Stimulated activated CD4-positive, alpha-beta T cell treated with anti-CD3 and anti-CD28 coated beads, Interleukin-1b, Interleukin-23, amount 100 ng/mL, for 4 hours (primary cell): ENCODE data around the gene LRRC26.

ENCODE experiments used
- DNase-seq, 2 donors: peaks; one replicate each; pipeline ENCODE4 v3.0.0-alpha.2; 2020; ENCODE audit warnings: low read depth in 2 of 2

The LRRC26 gene

GRCh38 chr9:137184881-137185660, 15.2 kb upstream of the LRRC26 start:
- no peak for DNase-seq

- no peak for DNase-seq
Observed at GRCh38 chr9:137183980-137184595, 14.2 kb upstream of the LRRC26 start.

DNA sequence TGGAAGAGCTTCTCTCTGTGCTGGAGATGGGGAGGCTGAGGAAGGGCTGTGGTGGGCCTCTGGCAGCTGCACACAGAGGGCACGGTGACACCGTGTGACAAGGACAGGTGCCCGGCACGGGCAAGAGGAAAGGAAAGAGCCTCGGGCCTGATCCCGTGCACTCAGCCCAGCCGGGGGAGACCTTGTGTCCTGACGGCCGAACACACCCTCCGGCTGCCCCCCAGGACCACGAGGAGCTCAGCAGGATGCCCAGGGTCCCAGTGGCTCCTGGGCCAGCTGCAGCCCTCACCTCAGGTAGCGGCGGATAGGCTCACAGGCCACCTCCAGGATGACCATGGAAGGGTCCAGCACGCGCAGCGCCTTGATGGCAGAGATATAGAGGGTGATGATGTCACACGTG, 13.0 kb upstream of the LRRC26 start:
- DNase-seq, result no peak

- no peak for DNase-seq
Observed at GRCh38 chr9:137181680-137182079, 11.8 kb upstream of the LRRC26 start.

GRCh38 chr9:137180491-137180890, 10.6 kb upstream of the LRRC26 start:
- DNase-seq, result no peak

DNA sequence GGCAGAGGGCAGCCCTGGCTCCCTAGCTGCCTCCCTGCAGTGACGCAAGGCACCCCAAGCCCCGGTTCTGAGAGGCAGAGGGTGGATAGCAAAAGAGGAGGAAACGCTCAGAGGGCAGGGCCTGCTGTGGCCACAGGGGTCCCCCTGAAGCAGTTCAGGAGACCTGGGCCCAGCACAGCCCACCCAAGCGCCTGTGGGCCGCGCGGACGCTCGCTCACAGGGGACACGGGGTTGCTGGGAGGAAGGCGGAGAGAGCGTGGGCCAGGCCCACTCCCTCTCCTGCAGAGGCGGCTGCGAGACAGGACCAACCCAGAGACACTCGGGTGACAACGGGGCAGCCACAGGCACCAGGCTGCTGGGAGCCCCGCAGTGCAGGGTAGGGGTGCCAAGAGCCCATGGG, 9.9 kb upstream of the LRRC26 start:
- no peak for DNase-seq

DNA sequence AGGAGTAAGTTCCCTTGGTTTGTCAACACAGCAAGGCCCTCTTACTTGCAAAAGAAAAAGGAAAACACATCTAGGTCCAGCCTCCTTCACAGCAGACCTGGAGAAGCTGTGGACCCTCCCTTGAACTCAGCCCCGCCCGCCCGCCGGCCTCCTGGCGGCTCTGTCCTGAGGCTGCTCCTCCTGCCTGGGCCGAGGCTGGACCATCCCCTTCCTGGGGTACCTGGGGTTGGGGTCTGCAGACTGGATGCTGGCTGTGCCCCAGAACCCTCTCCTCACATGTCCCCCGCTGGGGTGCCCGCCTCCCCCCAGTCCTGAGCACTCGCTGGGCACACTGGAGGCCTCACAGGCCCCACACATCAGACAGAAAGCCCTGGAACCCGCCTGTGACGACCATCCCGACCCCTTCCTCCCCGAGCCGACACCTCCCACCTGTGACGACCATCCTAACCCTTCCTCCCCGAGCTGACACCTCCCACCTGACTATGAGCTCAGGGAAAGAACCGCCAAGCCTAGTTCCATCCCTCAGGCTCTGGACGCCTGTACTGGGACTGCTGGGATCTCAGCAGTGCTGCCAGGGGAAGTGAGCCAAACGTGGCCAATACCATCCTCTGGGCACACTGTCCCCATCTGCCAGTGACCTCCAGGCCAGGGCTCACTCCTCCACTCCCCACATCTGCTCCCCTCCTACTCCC, 9.2 kb upstream of the LRRC26 start:
- no peak for DNase-seq

- DNase-seq, result no peak
Observed at GRCh38 chr9:137178201-137178938, 8.5 kb upstream of the LRRC26 start.

DNA sequence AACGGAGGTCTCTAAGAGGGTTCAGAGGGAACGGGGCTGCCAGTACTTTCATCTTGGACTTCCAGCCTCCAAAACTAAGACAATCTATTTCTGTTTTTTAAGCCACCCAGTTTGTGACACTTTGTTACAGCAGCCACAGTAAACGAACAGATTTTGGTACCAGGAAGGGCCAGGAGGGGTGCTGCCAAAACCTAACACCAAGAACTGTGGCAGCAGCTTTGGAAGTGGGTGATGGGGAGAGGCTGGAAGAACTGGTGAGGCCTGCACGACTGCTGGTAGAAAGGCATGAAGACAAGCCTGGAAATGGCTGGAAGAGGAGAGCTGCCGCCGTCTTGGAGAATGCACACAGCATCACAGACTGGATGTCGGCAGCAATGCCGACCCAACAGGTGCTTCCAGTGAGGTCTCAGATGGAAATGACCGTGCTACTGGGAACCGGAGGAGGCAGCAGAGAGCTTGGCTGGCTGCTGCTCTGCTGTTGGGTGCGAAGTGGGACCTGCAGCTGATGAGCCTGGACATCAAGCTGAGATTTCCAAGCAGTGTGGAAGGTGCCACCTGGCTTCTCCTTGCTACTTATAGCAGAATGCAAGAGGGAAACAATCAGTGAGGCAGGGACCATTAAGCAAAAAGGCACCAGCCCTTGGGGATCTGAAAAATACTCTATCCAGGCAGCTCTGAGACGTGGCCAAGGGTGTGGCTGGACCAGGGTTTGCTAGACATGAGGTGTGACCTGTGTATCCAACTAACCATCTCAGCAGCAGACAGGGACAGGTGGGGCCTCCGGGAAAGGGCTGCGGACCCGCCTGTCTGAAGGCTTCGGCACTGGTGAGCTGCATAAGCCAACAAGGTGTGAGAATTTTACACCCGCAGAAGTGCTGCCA, 6.7 kb upstream of the LRRC26 start:
- DNase-seq, result no peak

- no peak for DNase-seq
Observed at GRCh38 chr9:137175345-137175961, 5.6 kb upstream of the LRRC26 start.

DNA sequence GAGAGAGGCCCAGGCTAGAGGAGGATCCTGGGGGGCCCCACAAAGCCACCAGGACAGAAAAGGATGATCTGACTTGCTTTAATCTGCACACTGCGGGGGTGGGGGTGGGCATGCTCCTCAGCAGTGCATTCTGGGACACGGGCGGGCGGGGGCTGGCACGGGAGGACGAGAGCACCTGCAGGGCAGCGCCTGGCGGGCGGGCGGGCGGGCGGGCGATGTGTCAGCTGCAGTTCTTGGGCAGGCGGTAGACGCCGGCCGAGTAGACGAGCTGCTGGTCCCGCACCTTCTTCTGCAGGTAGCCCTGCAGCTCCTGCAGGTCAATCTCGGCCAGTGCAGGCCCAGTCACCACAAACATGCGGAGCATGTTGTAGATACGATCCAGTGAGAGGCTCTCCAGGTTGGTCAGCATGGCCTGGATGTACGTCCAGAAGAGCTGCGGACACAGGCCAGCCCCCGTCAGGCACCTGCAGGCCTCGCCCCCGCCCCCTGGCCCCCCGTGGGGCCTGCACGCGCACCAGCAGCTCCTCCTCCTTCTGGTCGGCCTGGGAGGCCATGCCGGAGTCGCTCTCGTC, 5.0 kb upstream of the LRRC26 start:
- DNase-seq, result no peak

GRCh38 chr9:137173796-137174664, 4.2 kb upstream of the LRRC26 start:
- DNase-seq, result no peak

GRCh38 chr9:137172901-137173795, 3.3 kb upstream of the LRRC26 start:
- no peak for DNase-seq

GRCh38 chr9:137171149-137171900, 1.5 kb upstream of the LRRC26 start:
- no peak for DNase-seq

- DNase-seq, result no peak
Observed at GRCh38 chr9:137170486-137171148, 766 bp upstream of the LRRC26 start.

DNA sequence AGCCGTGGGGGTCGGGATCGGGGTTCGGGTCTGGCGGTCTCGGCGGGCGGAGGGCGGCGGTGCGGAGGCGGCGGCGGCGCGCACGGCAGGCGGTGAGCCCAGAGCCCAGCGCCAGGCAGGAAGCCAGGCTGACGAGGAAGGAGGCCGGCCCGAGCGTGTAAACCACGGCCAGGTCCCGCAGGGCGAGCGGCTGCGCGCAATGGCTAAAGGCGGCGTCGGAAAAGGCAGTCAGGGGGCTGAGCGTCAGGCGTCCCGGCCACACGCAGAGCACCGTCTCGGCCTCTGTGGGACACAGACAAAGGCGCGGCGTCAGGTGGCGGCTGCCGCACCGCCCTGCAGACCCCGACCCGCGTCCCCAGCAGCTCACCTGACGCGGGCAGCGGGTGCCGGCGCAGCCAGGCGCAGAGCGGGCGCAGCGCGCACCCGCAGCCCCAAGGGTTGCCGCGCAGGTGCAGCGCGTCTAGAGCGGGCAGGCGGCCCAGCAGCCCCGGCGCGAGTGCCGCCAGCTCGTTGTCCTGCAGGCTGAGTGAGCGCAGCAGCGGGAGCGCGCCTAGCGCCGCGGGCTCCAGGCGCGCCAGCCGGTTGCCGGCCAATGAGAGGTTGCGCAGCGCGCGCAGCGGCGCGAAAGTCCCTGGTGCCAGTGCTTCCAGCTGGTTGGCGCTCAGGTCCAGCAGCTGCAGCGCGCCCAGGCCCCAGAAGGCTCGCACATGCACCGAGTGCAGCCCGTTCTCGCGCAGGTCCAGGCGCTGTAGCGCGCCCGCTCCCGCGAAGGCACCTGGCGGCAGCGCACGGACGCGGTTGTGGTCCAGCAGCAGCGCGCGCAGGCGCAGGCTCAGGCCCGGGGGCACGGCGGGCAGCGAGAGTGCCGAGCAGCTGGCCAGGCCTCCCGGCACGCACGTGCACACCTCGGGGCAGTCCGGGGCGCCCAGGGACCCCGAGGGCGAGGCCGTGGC, 671 bp downstream of the LRRC26 start:
- DNase-seq, result no peak
